Kidney (tissue), 14 donors: ENCODE data around the gene CTIF. TPM values are rescaled to one million over a fixed set of nuclear protein-coding genes. Genes with fewer than 3 reads are reported as not detected.

Experiments
- DNase-seq, 5 donors: peaks; one replicate each; pipeline ENCODE4 v3.0.0-alpha.2; 2013 to 2020
- FAIRE-seq: peaks from 2 replicates; lab custom pipeline; 2012; peaks lifted over from hg19 to GRCh38; lab: Jason Lieb, UNC
- H3K27ac ChIP-seq, 2 donors: one replicate each; pipeline ENCODE4 v1.7.0; 2013; ENCODE audit warnings: low read depth in 2 of 2, low read length in 2 of 2, inconsistent platforms in 1 of 2
- H3K27me3 ChIP-seq: one replicate; pipeline ENCODE4 v1.7.1; 2013; ENCODE audit warnings: low read length, inconsistent platforms; ENCODE audit not compliant: control insufficient read depth, insufficient read depth
- H3K36me3 ChIP-seq, 3 donors: one replicate each; pipeline versions ENCODE4 v1.7.0 to v1.7.1; 2013; ENCODE audit warnings: low read length in 3 of 3, control low read depth in 1 of 3, inconsistent platforms in 1 of 3; ENCODE audit not compliant: insufficient read depth in 3 of 3, control insufficient read depth in 2 of 3
- H3K4me1 ChIP-seq, 3 donors: one replicate each; pipeline versions ENCODE4 v1.7.0 to v1.7.1; 2013; ENCODE audit warnings: low read length in 3 of 3, inconsistent platforms in 1 of 3, low read depth in 1 of 3; ENCODE audit not compliant: control insufficient read depth in 2 of 3, insufficient read depth in 2 of 3
- H3K4me3 ChIP-seq, 3 donors: one replicate each; pipeline versions ENCODE4 v1.7.0 to v1.8.1; 2013; ENCODE audit warnings: low read length in 3 of 3, control low read depth in 1 of 3, inconsistent platforms in 1 of 3
- H3K9ac ChIP-seq, 3 donors: one replicate each; pipeline versions ENCODE4 v1.7.0 to v1.7.1; 2013; ENCODE audit warnings: low read length in 3 of 3, control low read depth in 1 of 3, inconsistent platforms in 1 of 3
- H3K9me3 ChIP-seq, 3 donors: one replicate each; pipeline versions ENCODE4 v1.7.0 to v1.7.1; 2013; ENCODE audit warnings: low read length in 3 of 3, control low read depth in 1 of 3, inconsistent platforms in 1 of 3; ENCODE audit not compliant: control insufficient read depth in 2 of 3, insufficient read depth in 1 of 3
- intact Hi-C: fragments of 100-400 bp; cut with DNase I; formaldehyde crosslinking; loops from one replicate; pipeline ENCODE4 v1.11.1; 2022
- polyA plus RNA-seq: library from polyadenylated mRNA; stranded (reverse); fragments of 350-450 nt; fragmentation: Illumina TruSeq; extraction: RNeasy Lipid Tissue Mini Kit (QIAGEN cat#74804); gene quantifications from one replicate; pipeline ENCODE4 v1.2.3, GENCODE V29; 2014; ENCODE audit warnings: low read depth, low replicate concordance; ENCODE audit not compliant: insufficient read depth
- total RNA-seq: library from RNA; stranded (reverse); fragmentation: NEBNext Ultra II Directional; extraction: Animal tissue kit (Norgen Biotek cat#: 25700); gene quantifications from one replicate; pipeline ENCODE4 v1.2.1, GENCODE V29; 2021
- TF ChIP-seq, protein P1 (sequence below): IDR thresholded peaks from 3 replicates; pipeline ENCODE4 v1.5.1; 2012; ENCODE audit warnings: mild to moderate bottlenecking, moderate library complexity, borderline replicate concordance; ENCODE audit not compliant: insufficient read depth; ENCODE audit errors: extremely low read depth
- donor health status: control.
- donor health status: control.
- donor health status: control.
- donor health status: control.
- donor health status: control.
- donor health status: DM: yes; HTN: yes; CAD: no.
- donor health status: Normal renal cell carcinoma (clear cell type).

Gene CTIF
- total and polyA plus RNA-seq, 2 donors from 2014 or later: 37.3 to 41.9 TPM

DNA sequence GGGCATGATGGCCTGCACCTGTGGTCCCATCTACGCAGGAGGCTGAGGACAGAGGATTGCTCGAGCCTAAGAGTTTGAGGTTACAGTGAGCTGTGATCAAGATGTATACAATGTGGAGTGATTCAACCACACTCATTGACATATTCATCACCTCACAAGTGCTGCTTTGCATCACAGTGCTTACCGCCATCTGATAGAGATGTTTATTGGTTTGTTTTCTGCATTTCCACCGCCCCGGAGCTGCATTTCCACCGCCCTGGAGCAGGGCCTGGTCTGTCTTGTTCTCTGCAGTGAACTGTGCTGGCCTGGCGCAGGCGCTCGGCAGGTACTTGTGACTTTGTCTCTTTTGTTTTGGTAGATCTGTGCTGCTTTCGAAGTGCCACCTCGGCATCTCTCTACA is 315.9 kb downstream of the CTIF start:
- H3K36me3 ChIP-seq: no peaks in the 10 kb centered on the region
- no peak overlapping the region for H3K4me3 ChIP-seq
- DNase-seq (no peak), FAIRE-seq (no peak)
- no peaks in the 10 kb centered on the region for H3K27me3 ChIP-seq
- intact Hi-C loops: no loop called here
- peaks cover 0 to 9% (median 2%) of the 10 kb centered on the region in 3 donors for H3K4me1 ChIP-seq
- H3K27ac ChIP-seq: no peak overlapping the region
- no peaks in the 10 kb centered on the region for H3K9me3 ChIP-seq
- H3K9ac ChIP-seq: no peak overlapping the region
- TF ChIP-seq, protein P1, sequence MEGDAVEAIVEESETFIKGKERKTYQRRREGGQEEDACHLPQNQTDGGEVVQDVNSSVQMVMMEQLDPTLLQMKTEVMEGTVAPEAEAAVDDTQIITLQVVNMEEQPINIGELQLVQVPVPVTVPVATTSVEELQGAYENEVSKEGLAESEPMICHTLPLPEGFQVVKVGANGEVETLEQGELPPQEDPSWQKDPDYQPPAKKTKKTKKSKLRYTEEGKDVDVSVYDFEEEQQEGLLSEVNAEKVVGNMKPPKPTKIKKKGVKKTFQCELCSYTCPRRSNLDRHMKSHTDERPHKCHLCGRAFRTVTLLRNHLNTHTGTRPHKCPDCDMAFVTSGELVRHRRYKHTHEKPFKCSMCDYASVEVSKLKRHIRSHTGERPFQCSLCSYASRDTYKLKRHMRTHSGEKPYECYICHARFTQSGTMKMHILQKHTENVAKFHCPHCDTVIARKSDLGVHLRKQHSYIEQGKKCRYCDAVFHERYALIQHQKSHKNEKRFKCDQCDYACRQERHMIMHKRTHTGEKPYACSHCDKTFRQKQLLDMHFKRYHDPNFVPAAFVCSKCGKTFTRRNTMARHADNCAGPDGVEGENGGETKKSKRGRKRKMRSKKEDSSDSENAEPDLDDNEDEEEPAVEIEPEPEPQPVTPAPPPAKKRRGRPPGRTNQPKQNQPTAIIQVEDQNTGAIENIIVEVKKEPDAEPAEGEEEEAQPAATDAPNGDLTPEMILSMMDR: no peak

DNA sequence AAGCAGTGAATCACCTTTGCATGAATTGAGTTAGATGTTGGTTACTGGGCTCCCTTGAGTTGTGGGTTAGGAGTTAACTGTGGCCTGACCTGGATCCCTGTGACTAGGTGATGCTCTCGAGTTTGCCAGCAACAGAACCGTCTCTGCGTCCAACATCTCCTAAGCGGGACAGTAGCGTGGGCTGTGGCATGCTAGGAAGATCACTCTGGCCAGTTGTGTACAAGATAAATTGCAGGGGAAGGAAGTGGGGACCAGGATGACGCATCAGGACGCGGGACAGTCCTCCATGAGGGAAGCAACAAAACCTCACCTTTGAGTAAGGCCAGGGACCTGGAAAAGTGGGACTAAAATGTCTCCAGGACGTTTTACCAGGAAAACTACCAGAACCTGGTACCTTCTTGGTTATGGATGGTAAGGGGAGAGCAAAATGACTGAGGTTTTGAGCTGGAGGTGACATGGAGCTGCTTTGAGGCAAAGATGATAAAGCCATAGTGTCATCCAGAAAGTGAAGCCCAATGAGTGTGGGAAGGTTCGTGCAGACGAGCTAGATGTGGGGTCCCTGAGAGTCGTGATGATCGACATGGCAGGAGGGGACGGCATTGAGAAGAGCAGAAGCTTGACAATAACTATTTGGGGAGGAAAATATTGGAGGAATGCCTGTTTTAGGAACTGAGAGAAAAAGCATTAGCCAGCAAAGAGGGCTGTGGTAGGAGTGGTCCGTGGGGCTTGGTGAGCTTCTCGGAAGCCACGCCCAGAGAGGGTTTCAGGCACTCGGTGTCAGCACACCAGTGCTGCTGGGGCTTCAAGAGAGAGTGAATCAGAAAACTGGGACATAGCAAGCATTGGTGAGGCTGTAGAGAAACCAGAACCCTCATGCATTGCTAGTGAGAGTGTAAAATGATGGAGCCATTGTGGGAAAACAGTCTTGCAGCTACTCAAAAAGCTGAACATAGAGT is 316.9 kb downstream of the CTIF start:
- no peak for FAIRE-seq
- TF ChIP-seq, protein P1: no peak
- intact Hi-C loops: no loop called here
- Histone ChIP-seq H3K4me1 (peaks cover 0 to 5% (median 2%) of the 10 kb centered on the region in 3 donors), H3K9me3 (no peaks in the 10 kb centered on the region), H3K27ac (no peak overlapping the region), H3K9ac (no peak overlapping the region), H3K27me3 (no peaks in the 10 kb centered on the region), H3K4me3 (no peak overlapping the region), H3K36me3 (no peaks in the 10 kb centered on the region)
- peak in 1 of 5 donors; percentile 51 for DNase-seq

DNA sequence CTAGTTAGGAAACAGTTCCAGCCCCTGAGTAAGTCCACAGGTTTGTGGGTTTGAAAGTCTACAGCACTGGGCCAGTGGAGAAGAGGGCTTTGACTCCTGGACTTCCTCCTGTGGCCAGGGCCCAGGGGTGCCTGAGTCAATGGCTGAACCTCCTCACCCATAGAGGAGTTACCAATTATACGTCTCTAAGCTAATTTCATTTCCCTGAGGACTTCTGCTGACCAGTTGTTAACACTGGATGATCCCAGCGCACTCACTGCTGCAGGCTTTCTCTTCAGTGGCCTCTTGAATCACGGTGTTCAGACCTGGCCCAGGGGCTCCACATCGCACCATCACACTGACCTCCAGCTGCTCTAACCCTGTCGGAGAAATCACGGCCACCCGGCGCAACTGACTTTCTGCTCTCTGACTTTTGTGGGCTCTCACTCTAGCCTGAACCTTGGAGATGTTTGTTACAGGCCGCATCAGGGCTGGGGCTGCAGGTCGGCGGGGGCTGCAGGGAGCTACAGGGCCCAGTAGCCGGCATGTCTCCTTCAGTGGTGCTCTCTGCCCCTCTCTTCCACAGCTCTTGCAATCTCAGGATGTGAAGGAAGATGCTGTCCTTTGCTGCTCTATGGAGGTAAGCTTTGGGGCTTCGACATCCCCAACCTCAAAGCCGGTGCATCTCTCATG is 318.3 kb downstream of the CTIF start:
- no peaks in the 10 kb centered on the region for H3K36me3 ChIP-seq
- H3K27ac ChIP-seq: no peak overlapping the region
- FAIRE-seq (no peak), DNase-seq (peak in 1 of 5 donors; percentile 35)
- no peak overlapping the region for H3K4me3 ChIP-seq
- H3K4me1 ChIP-seq: no peaks in the 10 kb centered on the region
- H3K9me3 ChIP-seq: no peaks in the 10 kb centered on the region
- no peaks in the 10 kb centered on the region for H3K27me3 ChIP-seq
- intact Hi-C loops: no loop called here
- TF ChIP-seq, protein P1: no peak
- H3K9ac ChIP-seq: no peak overlapping the region
